Thyroid gland (tissue), 4 donors: ENCODE results near the gene TBC1D13.

ENCODE experiments used
- CTCF ChIP-seq, 6 experiments: fragments of 200-600 bp in 3 of 6; fragments of 450-650 bp in 3 of 6; sonication (generic) in 3 of 6; IDR thresholded peaks; one replicate each; pipeline ENCODE4 v1.5.1; 2016 to 2019; ENCODE audit warnings: antibody characterized with exemption in 6 of 6, mild to moderate bottlenecking in 2 of 6, inconsistent platforms in 1 of 6, moderate library complexity in 1 of 6
- POLR2A ChIP-seq, 2 donors: fragments of 450-650 bp; IDR thresholded peaks; one replicate each; pipeline ENCODE4 v1.6.1; 2017; ENCODE audit warnings: antibody characterized with exemption in 2 of 2, mild to moderate bottlenecking in 2 of 2, moderate library complexity in 1 of 2

- no peak for TF ChIP-seq CTCF (IDR thresholded peaks at IDR 0.05)
- no peak for TF ChIP-seq POLR2A (IDR thresholded peaks at IDR 0.05)
These were observed 18.4 kb upstream of the TBC1D13 start for GRCh38 chr9:128768606-128769005.
